GM12878 (cell line): ENCODE results near the gene DIPK1A. TPM values are rescaled to one million over a fixed set of nuclear protein-coding genes. Genes with fewer than 3 reads are reported as not detected.

Experiments used
- ATAC-seq: fragments of 200-7000 bp; cut with Tn5 transposase; 3 replicates; pipeline ENCODE4 v1.9.1; 2020; ENCODE audit warnings: mild to moderate bottlenecking, moderate library complexity
- BruUV-seq: library from RNA; stranded (reverse); fragments of 400-500 nt; replicated peaks from 2 replicates; lab custom pipeline; 2021; lab: Mats Ljungman, UMichigan
- CTCF ChIA-PET: fragments of 300-600 bp; sonication (Branson Sonifier 250); formaldehyde crosslinking; extraction: SDS; loops from one replicate; lab custom pipeline; 2021; ENCODE audit warnings: inconsistent platforms; lab: Yijun Ruan, JAX
- POLR2A ChIA-PET: fragments of 350-600 bp; formaldehyde crosslinking; extraction: SDS; loops from one replicate; lab custom pipeline; 2021; ENCODE audit warnings: inconsistent platforms; lab: Charles Lee
- RAD21 ChIA-PET: fragments of 300-600 bp; sonication (Branson Sonifier 250); formaldehyde crosslinking; loops from one replicate; lab custom pipeline; 2023; ENCODE audit warnings: antibody characterized with exemption; ENCODE audit not compliant: unreplicated experiment; lab: Charles Lee
- SMC1A ChIA-PET: fragments of 300-600 bp; sonication (Branson Sonifier 250); formaldehyde crosslinking; loops from one replicate; lab custom pipeline; 2023; ENCODE audit not compliant: unreplicated experiment, uncharacterized antibody; lab: Charles Lee
- DNase-seq: peaks from one replicate; pipeline ENCODE4 v3.0.0-alpha.2; 2011; ENCODE audit warnings: low read depth, low spot score
- FAIRE-seq: peaks from 3 replicates; lab custom pipeline; 2011; peaks lifted over from hg19 to GRCh38; lab: Jason Lieb, UNC
- H2AFZ ChIP-seq: 2 replicates; pipeline ENCODE4 v1.6.0; 2011; ENCODE audit warnings: low read depth, low read length, control low read depth; ENCODE audit not compliant: control insufficient read depth
- H3K27ac ChIP-seq: 2 replicates; pipeline ENCODE4 v1.5.1; 2011; ENCODE audit warnings: control low read depth; ENCODE audit not compliant: control insufficient read depth, insufficient read depth
- H3K27me3 ChIP-seq, 2 experiments: replicated peaks in 1 of 2; 2 replicates each; pipeline versions ENCODE4 v1.6.0 to v1.6.1; 2011; ENCODE audit warnings: low read length in 1 of 2; ENCODE audit not compliant: control insufficient read depth in 2 of 2, insufficient read depth in 2 of 2
- H3K36me3 ChIP-seq, 2 experiments: 2 replicates each; pipeline ENCODE4 v1.5.1; 2011; ENCODE audit warnings: low read length in 1 of 2; ENCODE audit not compliant: control insufficient read depth in 2 of 2, insufficient read depth in 2 of 2
- H3K4me1 ChIP-seq: 2 replicates; pipeline ENCODE4 v1.6.1; 2011; ENCODE audit warnings: mild to moderate bottlenecking, low read length, moderate library complexity, mixed read lengths; ENCODE audit not compliant: control insufficient read depth, insufficient read depth
- H3K4me2 ChIP-seq: 2 replicates; pipeline ENCODE4 v1.6.0; 2011; ENCODE audit warnings: control low read depth; ENCODE audit not compliant: control insufficient read depth, insufficient read depth
- H3K4me3 ChIP-seq: fragments of 200-600 bp; sonication (generic); 2 replicates; pipeline ENCODE4 v1.5.1; 2016
- H3K79me2 ChIP-seq: 2 replicates; pipeline ENCODE4 v1.6.0; 2011; ENCODE audit warnings: low read length; ENCODE audit not compliant: control insufficient read depth, insufficient read depth
- H3K9ac ChIP-seq: 2 replicates; pipeline ENCODE4 v1.8.0; 2011; ENCODE audit warnings: low read length, control low read depth, mixed read lengths; ENCODE audit not compliant: control insufficient read depth, insufficient read depth
- H3K9me3 ChIP-seq: replicated peaks from 3 replicates; pipeline ENCODE4 v1.5.1; 2011; ENCODE audit warnings: mild to moderate bottlenecking, low read length; ENCODE audit not compliant: control insufficient read depth, insufficient read depth
- H4K20me1 ChIP-seq: 2 replicates; pipeline ENCODE4 v1.6.0; 2011; ENCODE audit not compliant: control insufficient read depth, insufficient read depth
- CBFB ChIP-seq: IDR thresholded peaks from 2 replicates; pipeline ENCODE4 v1.6.1; 2016; ENCODE audit warnings: antibody characterized with exemption, low read depth
- NR2F1 ChIP-seq: fragments of 450-650 bp; conservative IDR thresholded peaks from 2 replicates; pipeline ENCODE4 v1.6.1; 2017; ENCODE audit warnings: mild to moderate bottlenecking
- RBBP5 ChIP-seq: fragments of 200-600 bp; sonication (generic); conservative IDR thresholded peaks from 2 replicates; pipeline ENCODE4 v1.6.1; 2016
- RELA ChIP-seq: fragments of 450-650 bp; IDR thresholded peaks from 2 replicates; pipeline ENCODE4 v1.8.0; 2014; ENCODE audit warnings: borderline replicate concordance; ENCODE audit not compliant: partially characterized antibody
- ZNF207 ChIP-seq: fragments of 450-650 bp; IDR thresholded peaks from 2 replicates; pipeline ENCODE4 v1.6.1; 2014; ENCODE audit warnings: antibody characterized with exemption, mild to moderate bottlenecking, borderline replicate concordance
- ZNF217 ChIP-seq: fragments of 450-650 bp; IDR thresholded peaks from 2 replicates; pipeline ENCODE4 v1.6.1; 2017; ENCODE audit warnings: antibody characterized with exemption, mild to moderate bottlenecking
- WGBS: methylation state at CpG from one replicate; pipeline ENCODE4 v1.1.6; 2016; ENCODE audit warnings: low lambda C conversion rate; ENCODE audit not compliant: insufficient replicate concordance, insufficient coverage; ENCODE audit errors: missing lambda C conversion rate; 5-methylcytosine and 5-hydroxymethylcytosine counted together
- in situ Hi-C: fragments of 300-500 bp; cut with MboI; formaldehyde crosslinking; loops from 9 replicates; pipeline ENCODE4 v1.14.3; 2018; ENCODE audit warnings: mixed read lengths
- intact Hi-C: fragments of 100-400 bp; cut with micrococcal nuclease; formaldehyde crosslinking; loops from one replicate; pipeline ENCODE4 v1.14.2; 2022; ENCODE audit not compliant: unreplicated experiment
- polyA plus RNA-seq, 11 experiments: library from polyadenylated mRNA; depleted of rRNA in 4 of 11; unstranded in 6 of 11; stranded (reverse) in 5 of 11; fragments of >200 nt; fragmentation: Nextera tagmentation in 4 of 11; fragmentation: Illumina TruSeq in 1 of 11; extraction: Ambion mirVana in 4 of 11; extraction: Trizol in 1 of 11; gene quantifications; 1 replicate in 1 of 11; 2 replicates in 10 of 11; pipeline versions ENCODE4 v1.2.1 to v1.2.3, GENCODE V29; 2011 to 2016; ENCODE audit warnings: inconsistent platforms in 2 of 11, missing spikeins in 2 of 11, low read depth in 1 of 11
- total RNA-seq, 4 experiments: library from RNA; depleted of rRNA in 3 of 4; stranded (reverse); fragments of >200 nt in 3 of 4; fragmentation: Illumina TruSeq in 1 of 4; extraction: Trizol in 1 of 4; gene quantifications; 2 replicates each; pipeline versions ENCODE4 v1.2.1 to v1.2.3, GENCODE V29; 2013 to 2021
- TF ChIP-seq, protein P1 (sequence below): fragments of 450-650 bp; formaldehyde crosslinking; IDR thresholded peaks from 2 replicates; pipeline ENCODE4 v1.4.0; 2020; ENCODE audit warnings: mild to moderate bottlenecking, moderate library complexity
- TF ChIP-seq, protein P2 (sequence below): IDR thresholded peaks from 2 replicates; pipeline ENCODE4 v1.6.1; 2012; ENCODE audit warnings: low read depth, low read length, improper control_type of control experiment

DIPK1A gene
- total and polyA plus RNA-seq, 10 of the 15 experiments (the other 5 are each of a cell fraction or from before 2014, with no cell fraction given), result 4.9 to 15.0 (median 9.7) TPM

DNA sequence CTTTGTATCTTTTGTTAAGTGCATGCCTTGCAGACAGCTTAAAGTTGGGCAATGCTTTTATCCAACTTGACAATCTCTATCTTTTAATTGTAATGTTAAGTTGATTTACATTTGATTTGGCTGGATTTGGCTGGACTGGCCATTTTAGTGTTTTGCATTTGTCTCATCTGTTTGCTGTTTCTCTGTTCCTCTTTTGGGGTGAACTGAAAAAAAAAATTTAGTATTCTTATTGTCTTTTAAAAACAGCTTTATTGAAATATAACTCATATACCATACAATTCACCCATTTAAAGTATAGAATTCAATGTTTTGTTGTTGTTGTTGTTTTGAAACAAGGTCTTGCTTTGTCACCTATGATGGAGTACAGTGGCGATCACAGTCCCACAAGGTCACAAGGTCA, 34.4 kb downstream of the DIPK1A start (continued):
- TF ChIP-seq, protein P1, sequence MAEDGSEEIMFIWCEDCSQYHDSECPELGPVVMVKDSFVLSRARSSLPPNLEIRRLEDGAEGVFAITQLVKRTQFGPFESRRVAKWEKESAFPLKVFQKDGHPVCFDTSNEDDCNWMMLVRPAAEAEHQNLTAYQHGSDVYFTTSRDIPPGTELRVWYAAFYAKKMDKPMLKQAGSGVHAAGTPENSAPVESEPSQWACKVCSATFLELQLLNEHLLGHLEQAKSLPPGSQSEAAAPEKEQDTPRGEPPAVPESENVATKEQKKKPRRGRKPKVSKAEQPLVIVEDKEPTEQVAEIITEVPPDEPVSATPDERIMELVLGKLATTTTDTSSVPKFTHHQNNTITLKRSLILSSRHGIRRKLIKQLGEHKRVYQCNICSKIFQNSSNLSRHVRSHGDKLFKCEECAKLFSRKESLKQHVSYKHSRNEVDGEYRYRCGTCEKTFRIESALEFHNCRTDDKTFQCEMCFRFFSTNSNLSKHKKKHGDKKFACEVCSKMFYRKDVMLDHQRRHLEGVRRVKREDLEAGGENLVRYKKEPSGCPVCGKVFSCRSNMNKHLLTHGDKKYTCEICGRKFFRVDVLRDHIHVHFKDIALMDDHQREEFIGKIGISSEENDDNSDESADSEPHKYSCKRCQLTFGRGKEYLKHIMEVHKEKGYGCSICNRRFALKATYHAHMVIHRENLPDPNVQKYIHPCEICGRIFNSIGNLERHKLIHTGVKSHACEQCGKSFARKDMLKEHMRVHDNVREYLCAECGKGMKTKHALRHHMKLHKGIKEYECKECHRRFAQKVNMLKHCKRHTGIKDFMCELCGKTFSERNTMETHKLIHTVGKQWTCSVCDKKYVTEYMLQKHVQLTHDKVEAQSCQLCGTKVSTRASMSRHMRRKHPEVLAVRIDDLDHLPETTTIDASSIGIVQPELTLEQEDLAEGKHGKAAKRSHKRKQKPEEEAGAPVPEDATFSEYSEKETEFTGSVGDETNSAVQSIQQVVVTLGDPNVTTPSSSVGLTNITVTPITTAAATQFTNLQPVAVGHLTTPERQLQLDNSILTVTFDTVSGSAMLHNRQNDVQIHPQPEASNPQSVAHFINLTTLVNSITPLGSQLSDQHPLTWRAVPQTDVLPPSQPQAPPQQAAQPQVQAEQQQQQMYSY (CRISPR knock-in tag), result no peak
- TF ChIP-seq CBFB (no peak), ZNF207 (no peak), ZNF217 (no peak), NR2F1 (peak; percentile 89)

DNA sequence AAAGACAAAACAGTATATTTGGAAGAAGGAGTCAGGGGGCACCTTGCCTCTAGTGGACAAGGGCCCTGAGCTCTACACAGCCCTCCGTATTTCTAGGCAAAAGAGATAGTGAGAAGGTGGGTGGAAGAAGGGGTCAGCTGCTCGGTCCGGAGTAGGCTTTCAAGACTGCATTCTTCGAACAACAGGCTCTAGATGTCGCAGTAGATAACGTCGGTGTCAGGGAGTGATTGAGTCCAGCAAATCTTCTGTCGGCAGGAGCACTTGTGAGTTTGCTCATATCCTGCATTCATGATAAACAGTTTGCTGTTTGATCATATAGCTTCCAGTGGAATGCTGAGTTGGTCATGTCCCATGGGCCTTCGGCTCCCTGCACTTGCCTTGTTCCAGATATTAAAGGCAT, 36.8 kb downstream of the DIPK1A start:
- ATAC-seq (no peak), FAIRE-seq (no peak)
- RAD21 ChIA-PET, result no interaction called here

More for the DNA sequence above, 36.8 kb downstream of the DIPK1A start:
- H3K4me2 ChIP-seq, result no peak overlapping the region
- in situ Hi-C loops, result no loop called here
- TF ChIP-seq RELA (no peak), RBBP5 (no peak)
- TF ChIP-seq, protein P2, sequence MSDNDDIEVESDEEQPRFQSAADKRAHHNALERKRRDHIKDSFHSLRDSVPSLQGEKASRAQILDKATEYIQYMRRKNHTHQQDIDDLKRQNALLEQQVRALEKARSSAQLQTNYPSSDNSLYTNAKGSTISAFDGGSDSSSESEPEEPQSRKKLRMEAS, result no peak
- intact Hi-C loops, result no loop called here
- POLR2A ChIA-PET, result interaction anchor here (1.3 kb wide), 1 partner anchor 12 kb away, joined by 3 read pairs; no protein-coding TSS in a partner anchor
- BruUV-seq, result no TSS peak
- no peaks in the 10 kb centered on the region; the same call in 1 of the 3 replicates for H3K9me3 ChIP-seq
- H2AFZ ChIP-seq, result no peak overlapping the region
- SMC1A ChIA-PET, result interaction anchor here (1.2 to 3.8 kb wide), 4 partner anchors 10 to 34 kb away, joined by 3 to 20 read pairs (median 12); no protein-coding TSS in a partner anchor
- peaks cover 3% of the 10 kb centered on the region for H3K79me2 ChIP-seq
- no peaks in the 10 kb centered on the region for H4K20me1 ChIP-seq
- no peaks in the 10 kb centered on the region for H3K36me3 ChIP-seq
- peaks cover 14% of the 10 kb centered on the region for H3K4me1 ChIP-seq
- H3K4me3 ChIP-seq, result no peak overlapping the region
- H3K27ac ChIP-seq, result no peak overlapping the region
- H3K27me3 ChIP-seq, result no peaks in the 10 kb centered on the region
- CTCF ChIA-PET, result interaction anchor here (0.6 to 1.8 kb wide), 4 partner anchors 12 to 65 kb away, joined by 3 to 7 read pairs (median 4); no protein-coding TSS in a partner anchor
- no peak overlapping the region for H3K9ac ChIP-seq
- DNase-seq, result no peak
- 89% methylated on average over 9 of the region's 9 CpGs for WGBS
